Astrocyte (in vitro differentiated cells and primary cell): ENCODE data around the gene SPPL2C. TPM values are rescaled to one million over a fixed set of nuclear protein-coding genes. Genes with fewer than 3 reads are reported as not detected.

ENCODE experiments used
- DNase-seq: peaks from one replicate; pipeline ENCODE4 v3.0.0-alpha.2; 2010; ENCODE audit warnings: low read depth
- FAIRE-seq: peaks from 2 replicates; lab custom pipeline; 2011; peaks lifted over from hg19 to GRCh38; lab: Jason Lieb, UNC
- H2AFZ ChIP-seq: 2 replicates; pipeline ENCODE4 v1.6.0; 2012; ENCODE audit warnings: low read depth, low read length, inconsistent platforms
- H3K27ac ChIP-seq: 2 replicates; pipeline ENCODE4 v1.5.1; 2011; ENCODE audit warnings: low read depth, low read length, inconsistent platforms
- H3K27me3 ChIP-seq: 2 replicates; pipeline ENCODE4 v1.6.0; 2011; ENCODE audit warnings: low read length, inconsistent platforms; ENCODE audit not compliant: insufficient read depth
- H3K36me3 ChIP-seq: 2 replicates; pipeline ENCODE4 v1.5.1; 2011; ENCODE audit warnings: low read length, inconsistent platforms; ENCODE audit not compliant: insufficient read depth
- H3K4me1 ChIP-seq: 2 replicates; pipeline ENCODE4 v1.5.1; 2011; ENCODE audit warnings: low read length, inconsistent platforms; ENCODE audit not compliant: insufficient read depth
- H3K4me2 ChIP-seq: 2 replicates; pipeline ENCODE4 v1.6.0; 2012; ENCODE audit warnings: low read length, inconsistent platforms
- H3K4me3 ChIP-seq: 2 replicates; pipeline ENCODE4 v1.5.1; 2011; ENCODE audit warnings: low read depth, mild to moderate bottlenecking, low read length, inconsistent platforms; ENCODE audit not compliant: insufficient read depth
- H3K79me2 ChIP-seq: 2 replicates; pipeline ENCODE4 v1.6.0; 2012; ENCODE audit warnings: mild to moderate bottlenecking, low read length, inconsistent platforms; ENCODE audit not compliant: insufficient read depth
- H3K9ac ChIP-seq: 2 replicates; pipeline ENCODE4 v1.6.0; 2012; ENCODE audit warnings: mild to moderate bottlenecking, low read length, inconsistent platforms
- H3K9me3 ChIP-seq: 2 replicates; pipeline ENCODE4 v1.5.1; 2012; ENCODE audit warnings: low read depth, mild to moderate bottlenecking, low read length, inconsistent platforms; ENCODE audit not compliant: insufficient read depth
- H4K20me1 ChIP-seq: 2 replicates; pipeline ENCODE4 v1.6.0; 2012; ENCODE audit warnings: low read length, inconsistent platforms; ENCODE audit not compliant: insufficient read depth
- H3K27ac Mint-ChIP-seq: one replicate; pipeline ENCODE4 v1.8.0; 2021; ENCODE audit warnings: mild to moderate bottlenecking, mixed read lengths; ENCODE audit not compliant: unreplicated experiment
- H3K27me3 Mint-ChIP-seq: one replicate; pipeline ENCODE4 v1.8.0; 2021; ENCODE audit warnings: low read depth, mixed read lengths; ENCODE audit not compliant: unreplicated experiment
- H3K36me3 Mint-ChIP-seq: one replicate; pipeline ENCODE4 v1.8.0; 2021; ENCODE audit warnings: low read depth, mixed read lengths; ENCODE audit not compliant: unreplicated experiment
- H3K4me1 Mint-ChIP-seq: one replicate; pipeline ENCODE4 v1.8.0; 2021; ENCODE audit warnings: low read depth, mixed read lengths; ENCODE audit not compliant: unreplicated experiment
- H3K4me3 Mint-ChIP-seq: one replicate; pipeline ENCODE4 v1.8.0; 2021; ENCODE audit warnings: mild to moderate bottlenecking, moderate library complexity, mixed read lengths; ENCODE audit not compliant: unreplicated experiment
- H3K9me3 Mint-ChIP-seq: one replicate; pipeline ENCODE4 v1.8.0; 2021; ENCODE audit warnings: mild to moderate bottlenecking, mixed read lengths; ENCODE audit not compliant: unreplicated experiment
- EZH2 ChIP-seq: IDR thresholded peaks from 2 replicates; pipeline ENCODE4 v1.6.1; 2012; ENCODE audit warnings: mild to moderate bottlenecking, low read length, inconsistent platforms; ENCODE audit not compliant: insufficient read depth
- total RNA-seq: library from RNA; stranded (reverse); gene quantifications from 2 replicates; pipeline ENCODE4 v1.2.1, GENCODE V29; 2021
- TF ChIP-seq, protein P1 (sequence below): IDR thresholded peaks from 2 replicates; pipeline ENCODE4 v1.5.1; 2011; ENCODE audit warnings: low read depth, mild to moderate bottlenecking, inconsistent platforms, low read length, moderate library complexity; ENCODE audit not compliant: insufficient read depth

The SPPL2C gene
- total RNA-seq, 1 donor from 2014 or later = not detected

DNA sequence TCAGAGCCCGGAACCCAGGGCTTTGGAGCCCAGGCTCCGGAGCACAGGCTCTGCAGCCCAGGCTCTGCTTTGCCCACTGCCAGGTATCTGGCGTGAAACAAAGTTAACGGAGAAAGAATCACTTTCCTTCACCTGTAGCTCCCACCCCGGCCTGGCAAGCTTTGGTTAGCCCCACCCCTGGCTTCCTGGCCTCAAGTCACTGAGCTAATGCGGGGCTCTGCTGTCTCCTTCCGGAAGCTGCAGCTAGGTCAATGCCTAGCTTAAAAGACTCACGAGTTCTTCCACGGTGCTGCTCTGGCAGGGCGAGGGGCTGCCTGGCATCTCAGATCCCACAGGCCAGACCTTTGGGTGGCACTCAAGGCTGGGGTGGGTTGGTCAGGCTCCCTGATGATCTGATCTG is 21.1 kb upstream of the SPPL2C start:
- no peak overlapping the region for H3K4me2 ChIP-seq
- no peak for DNase-seq

DNA sequence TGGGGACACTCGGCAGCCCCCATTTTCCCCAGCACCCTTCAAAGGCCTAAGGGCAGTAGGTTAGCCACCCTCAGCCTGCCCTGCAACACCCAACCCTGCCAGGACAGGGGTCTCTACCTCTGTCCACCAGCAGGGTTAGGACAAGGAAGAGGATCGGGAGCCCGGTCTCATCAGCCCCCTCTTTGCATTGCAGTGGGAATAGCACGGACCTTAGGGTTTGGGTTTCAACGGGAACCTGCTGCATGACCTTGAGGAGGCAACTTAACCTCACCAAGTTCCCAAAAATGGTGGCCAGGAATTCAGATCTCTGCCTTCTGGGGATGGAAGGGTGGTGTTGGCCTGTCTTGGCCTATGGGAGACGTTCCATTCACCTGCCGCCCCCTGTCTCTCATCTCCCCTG is 20.2 kb upstream of the SPPL2C start:
- Mint-ChIP-seq H3K27ac (no peak overlapping the region), H3K9me3 (no peaks in the 10 kb centered on the region), H3K4me3 (no peak overlapping the region), H3K36me3 (no peaks in the 10 kb centered on the region), H3K4me1 (peaks cover 3% of the 10 kb centered on the region), H3K27me3 (peaks cover 58% of the 10 kb centered on the region)
- Histone ChIP-seq H4K20me1 (no peaks in the 10 kb centered on the region), H2AFZ (no peak overlapping the region), H3K36me3 (no peaks in the 10 kb centered on the region), H3K27ac (no peak overlapping the region), H3K79me2 (no peaks in the 10 kb centered on the region), H3K4me3 (no peak overlapping the region), H3K27me3 (peaks cover 2% of the 10 kb centered on the region), H3K4me1 (no peaks in the 10 kb centered on the region), H3K9me3 (no peaks in the 10 kb centered on the region), H3K9ac (no peak overlapping the region), H3K4me2 (no peak overlapping the region)
- DNase-seq = no peak
- TF ChIP-seq EZH2 = no peak
- TF ChIP-seq, protein P1, sequence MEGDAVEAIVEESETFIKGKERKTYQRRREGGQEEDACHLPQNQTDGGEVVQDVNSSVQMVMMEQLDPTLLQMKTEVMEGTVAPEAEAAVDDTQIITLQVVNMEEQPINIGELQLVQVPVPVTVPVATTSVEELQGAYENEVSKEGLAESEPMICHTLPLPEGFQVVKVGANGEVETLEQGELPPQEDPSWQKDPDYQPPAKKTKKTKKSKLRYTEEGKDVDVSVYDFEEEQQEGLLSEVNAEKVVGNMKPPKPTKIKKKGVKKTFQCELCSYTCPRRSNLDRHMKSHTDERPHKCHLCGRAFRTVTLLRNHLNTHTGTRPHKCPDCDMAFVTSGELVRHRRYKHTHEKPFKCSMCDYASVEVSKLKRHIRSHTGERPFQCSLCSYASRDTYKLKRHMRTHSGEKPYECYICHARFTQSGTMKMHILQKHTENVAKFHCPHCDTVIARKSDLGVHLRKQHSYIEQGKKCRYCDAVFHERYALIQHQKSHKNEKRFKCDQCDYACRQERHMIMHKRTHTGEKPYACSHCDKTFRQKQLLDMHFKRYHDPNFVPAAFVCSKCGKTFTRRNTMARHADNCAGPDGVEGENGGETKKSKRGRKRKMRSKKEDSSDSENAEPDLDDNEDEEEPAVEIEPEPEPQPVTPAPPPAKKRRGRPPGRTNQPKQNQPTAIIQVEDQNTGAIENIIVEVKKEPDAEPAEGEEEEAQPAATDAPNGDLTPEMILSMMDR = no peak
- FAIRE-seq = no peak

More for the DNA sequence above, 21.1 kb upstream of the SPPL2C start:
- Histone ChIP-seq H3K27me3 (peaks cover 2% of the 10 kb centered on the region), H4K20me1 (no peaks in the 10 kb centered on the region), H3K36me3 (no peaks in the 10 kb centered on the region), H3K27ac (no peak overlapping the region), H3K4me1 (no peaks in the 10 kb centered on the region), H3K4me3 (no peak overlapping the region), H3K79me2 (no peaks in the 10 kb centered on the region), H3K9ac (no peak overlapping the region), H2AFZ (no peak overlapping the region), H3K9me3 (no peaks in the 10 kb centered on the region)
- Mint-ChIP-seq H3K36me3 (peaks cover 2% of the 10 kb centered on the region), H3K27me3 (peaks cover 59% of the 10 kb centered on the region), H3K9me3 (no peaks in the 10 kb centered on the region), H3K4me1 (peaks cover 1% of the 10 kb centered on the region), H3K4me3 (no peak overlapping the region), H3K27ac (no peak overlapping the region)
- FAIRE-seq = no peak
- no peak for TF ChIP-seq EZH2
- TF ChIP-seq, protein P1 = no peak

DNA sequence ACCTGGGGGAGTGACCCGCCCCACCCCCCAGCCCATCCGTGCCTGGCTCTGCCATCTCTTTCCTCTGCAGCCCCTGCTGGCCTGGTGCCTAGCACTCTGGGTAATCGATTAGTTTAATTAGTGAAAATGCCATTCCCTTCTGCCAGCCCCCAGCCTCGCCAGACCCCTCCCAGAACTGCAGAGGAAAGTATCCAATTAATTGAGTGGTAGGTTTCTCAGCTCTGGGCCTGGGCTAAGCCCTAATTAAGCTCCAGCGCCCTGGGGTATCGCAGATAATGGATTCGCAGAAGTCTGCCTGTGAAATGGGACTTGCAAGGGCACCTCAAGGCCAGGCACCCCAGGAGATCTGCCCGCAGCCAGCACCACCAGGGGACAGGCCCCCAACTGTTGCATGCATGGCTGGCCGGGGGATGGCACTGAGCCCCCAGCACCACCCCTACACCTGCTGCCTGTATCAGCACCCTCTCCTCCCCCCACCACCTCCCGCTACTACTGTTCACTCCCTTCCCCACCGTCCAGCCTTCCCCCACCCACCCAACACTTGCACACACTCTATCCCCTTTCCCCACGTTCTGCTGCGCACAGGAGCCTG is 19.7 kb upstream of the SPPL2C start:
- H3K79me2 ChIP-seq = no peaks in the 10 kb centered on the region
- H3K36me3 ChIP-seq = no peaks in the 10 kb centered on the region
- H4K20me1 ChIP-seq = no peaks in the 10 kb centered on the region
- no peak for FAIRE-seq
- H3K36me3 Mint-ChIP-seq = no peaks in the 10 kb centered on the region
- H3K9me3 ChIP-seq = no peaks in the 10 kb centered on the region
- peaks cover 2% of the 10 kb centered on the region for H3K27me3 ChIP-seq
- no peak overlapping the region for H3K4me2 ChIP-seq
- no peaks in the 10 kb centered on the region for H3K4me1 ChIP-seq
- H3K27ac ChIP-seq = no peak overlapping the region
- H3K9me3 Mint-ChIP-seq = no peaks in the 10 kb centered on the region
- peaks cover 57% of the 10 kb centered on the region for H3K27me3 Mint-ChIP-seq
- H3K27ac Mint-ChIP-seq = no peak overlapping the region
- H3K4me3 Mint-ChIP-seq = no peak overlapping the region
- H3K4me3 ChIP-seq = no peak overlapping the region
- no peak for DNase-seq
- no peak for TF ChIP-seq EZH2
- TF ChIP-seq, protein P1 = no peak
- H2AFZ ChIP-seq = no peak overlapping the region
- no peak overlapping the region for H3K9ac ChIP-seq
- peaks cover 3% of the 10 kb centered on the region for H3K4me1 Mint-ChIP-seq
